Measurements from ENCODE around the gene CCDC141. TPM values are rescaled to one million over a fixed set of nuclear protein-coding genes. Genes with fewer than 3 reads are reported as not detected.
"Not testable (repeated sequence)": the region's sequence is repeated elsewhere in the genome, so short reads cannot be mapped to it uniquely, and the experiment has no call there.

The CCDC141 gene
- total RNA-seq, 1 donor, result not detected

DNA sequence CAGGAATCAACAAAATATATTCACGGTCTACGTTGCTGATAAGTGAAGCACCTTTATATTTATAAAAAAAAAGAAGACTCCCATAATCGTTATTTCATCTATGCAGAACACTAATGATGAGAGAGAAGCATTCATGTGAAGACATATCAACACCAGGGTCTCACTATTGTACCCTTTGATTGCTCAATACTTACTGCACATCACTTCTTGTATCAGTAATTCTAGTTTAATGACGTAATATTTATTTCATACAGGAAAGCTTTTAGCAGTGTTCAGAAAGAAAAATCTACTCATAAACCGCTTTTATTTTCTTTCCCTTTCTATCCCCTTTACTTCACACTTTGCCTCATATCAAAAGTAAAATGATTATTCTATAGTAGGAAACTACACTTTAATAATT is 30.7 kb downstream of the CCDC141 start:
- H3K36me3 ChIP-seq (ENCODE audit: insufficient read depth, low read length), result no peaks in the 10 kb centered on the region
- H3K27me3 ChIP-seq (ENCODE audit: insufficient read depth, low read length), result no peaks in the 10 kb centered on the region
- no peaks in the 10 kb centered on the region for H3K79me2 ChIP-seq (ENCODE audit: insufficient read depth, low read length)
- H3K4me3 ChIP-seq (ENCODE audit: insufficient read depth, low read length), result no peak overlapping the region
- no peak for DNase-seq (ENCODE audit: insufficient read length, low spot score, missing footprints)
- no peak overlapping the region for H3K4me2 ChIP-seq (ENCODE audit: insufficient read depth, low read length)
- H2AFZ ChIP-seq (ENCODE audit: low read length), result no peak overlapping the region
- no peaks in the 10 kb centered on the region for H4K20me1 ChIP-seq (ENCODE audit: insufficient read depth, low read length)
- no peaks in the 10 kb centered on the region for H3K9me3 ChIP-seq (ENCODE audit: low read depth, low read length)
- no peaks in the 10 kb centered on the region for H3K4me1 ChIP-seq (ENCODE audit: insufficient read depth, low read length)
- no peak overlapping the region for H3K27ac ChIP-seq (ENCODE audit: low read depth, low read length)
- no peak for TF ChIP-seq CTCF (IDR thresholded peaks at IDR 0.05; ENCODE audit: extremely low read depth, low read depth, low read length)

- Histone ChIP-seq H3K4me2 (ENCODE audit: insufficient read depth, low read length) (no peak overlapping the region), H2AFZ (ENCODE audit: low read length) (no peak overlapping the region), H3K36me3 (ENCODE audit: insufficient read depth, low read length) (no peaks in the 10 kb centered on the region), H3K9me3 (ENCODE audit: low read depth, low read length) (no peaks in the 10 kb centered on the region), H3K4me3 (ENCODE audit: insufficient read depth, low read length) (no peak overlapping the region), H3K27me3 (ENCODE audit: insufficient read depth, low read length) (no peaks in the 10 kb centered on the region), H3K4me1 (ENCODE audit: insufficient read depth, low read length) (no peaks in the 10 kb centered on the region), H4K20me1 (ENCODE audit: insufficient read depth, low read length) (no peaks in the 10 kb centered on the region), H3K79me2 (ENCODE audit: insufficient read depth, low read length) (no peaks in the 10 kb centered on the region), H3K27ac (ENCODE audit: low read depth, low read length) (no peak overlapping the region)
- no peak for DNase-seq (ENCODE audit: insufficient read length, low spot score, missing footprints)
- no peak for TF ChIP-seq CTCF (IDR thresholded peaks at IDR 0.05; ENCODE audit: extremely low read depth, low read depth, low read length)
Measured at GRCh38 chr2:179017773-179018357, 32.1 kb downstream of the CCDC141 start.

GRCh38 chr2:179014189-179014588 is 35.7 kb downstream of the CCDC141 start:
- H3K79me2 ChIP-seq (ENCODE audit: insufficient read depth, low read length); H3K4me2 ChIP-seq (ENCODE audit: insufficient read depth, low read length); H2AFZ ChIP-seq (ENCODE audit: low read length); H3K4me3 ChIP-seq (ENCODE audit: insufficient read depth, low read length); H4K20me1 ChIP-seq (ENCODE audit: insufficient read depth, low read length); H3K27me3 ChIP-seq (ENCODE audit: insufficient read depth, low read length); H3K36me3 ChIP-seq (ENCODE audit: insufficient read depth, low read length); H3K4me1 ChIP-seq (ENCODE audit: insufficient read depth, low read length); H3K9me3 ChIP-seq (ENCODE audit: low read depth, low read length); H3K27ac ChIP-seq (ENCODE audit: low read depth, low read length); DNase-seq (ENCODE audit: insufficient read length, low spot score, missing footprints): not testable (repeated sequence)

DNA sequence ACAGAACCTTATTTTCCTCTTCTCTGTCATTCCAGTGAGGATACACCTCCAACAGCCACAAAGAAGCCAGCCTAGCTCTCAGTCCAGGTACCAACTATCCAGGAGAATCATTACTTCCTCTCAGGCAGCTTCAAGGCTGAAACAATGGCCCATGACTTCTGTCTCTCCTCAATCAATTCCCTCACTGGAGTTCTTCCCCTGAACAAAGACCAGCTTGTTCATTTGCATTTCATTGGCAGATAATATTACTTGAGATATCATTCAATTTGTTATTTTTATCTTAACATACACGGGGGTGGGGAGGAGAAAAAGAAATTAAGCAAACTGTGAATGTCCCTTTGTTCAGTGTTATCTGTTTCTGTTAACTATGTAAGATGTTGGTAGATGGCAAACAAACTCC is 44.0 kb downstream of the CCDC141 start:
- no peaks in the 10 kb centered on the region for H3K27me3 ChIP-seq (ENCODE audit: insufficient read depth, low read length)
- no peak overlapping the region for H2AFZ ChIP-seq (ENCODE audit: low read length)
- no peak overlapping the region for H3K4me2 ChIP-seq (ENCODE audit: insufficient read depth, low read length)
- no peaks in the 10 kb centered on the region for H3K79me2 ChIP-seq (ENCODE audit: insufficient read depth, low read length)
- H3K9me3 ChIP-seq (ENCODE audit: low read depth, low read length), result no peaks in the 10 kb centered on the region
- no peaks in the 10 kb centered on the region for H3K36me3 ChIP-seq (ENCODE audit: insufficient read depth, low read length)
- H4K20me1 ChIP-seq (ENCODE audit: insufficient read depth, low read length), result no peaks in the 10 kb centered on the region
- no peak for TF ChIP-seq CTCF (IDR thresholded peaks at IDR 0.05; ENCODE audit: extremely low read depth, low read depth, low read length)
- H3K27ac ChIP-seq (ENCODE audit: low read depth, low read length), result no peak overlapping the region
- H3K4me1 ChIP-seq (ENCODE audit: insufficient read depth, low read length), result no peaks in the 10 kb centered on the region
- H3K4me3 ChIP-seq (ENCODE audit: insufficient read depth, low read length), result no peak overlapping the region
- no peak for DNase-seq (ENCODE audit: insufficient read length, low spot score, missing footprints)
